GM18951 (cell line): ENCODE results near the gene ETFRF1.
A peak's percentile ranks its signal among the peaks of the same experiment; 100 is the strongest.

Experiments used
- POLR2A ChIP-seq: IDR thresholded peaks from 4 replicates; pipeline ENCODE4 v1.6.1; 2011; ENCODE audit warnings: mild to moderate bottlenecking; ENCODE audit not compliant: insufficient read length, insufficient read depth; ENCODE audit errors: extremely low read depth
- in situ Hi-C: fragments of 300-500 bp; cut with MboI; formaldehyde crosslinking; loops from one replicate; pipeline ENCODE4 v1.12.0; 2022; ENCODE audit warnings: low sequenced_read_pairs, mixed read lengths, inconsistent platforms; ENCODE audit not compliant: unreplicated experiment

The ETFRF1 gene

DNA sequence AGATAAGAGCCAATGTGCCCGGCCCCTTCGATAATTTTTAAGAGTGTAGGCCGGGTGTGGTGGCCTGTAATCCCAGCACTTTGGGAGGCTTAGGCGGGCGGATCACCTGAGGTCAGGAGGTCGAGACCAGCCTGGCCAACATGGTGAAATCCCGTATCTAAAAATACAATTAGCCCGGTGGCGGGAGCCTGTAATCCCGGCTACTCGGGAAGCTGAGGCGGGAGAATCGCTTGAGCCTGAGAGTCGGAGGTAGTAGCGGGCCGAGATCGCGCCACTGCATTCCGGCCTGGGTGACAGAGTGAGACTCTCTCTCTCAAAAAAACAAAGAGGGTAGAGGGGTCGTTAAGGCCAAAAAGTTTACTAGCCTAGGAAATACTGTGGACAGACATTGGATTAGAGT lies 53.1 kb downstream of the ETFRF1 start:
- in situ Hi-C loops = no loop called here

DNA sequence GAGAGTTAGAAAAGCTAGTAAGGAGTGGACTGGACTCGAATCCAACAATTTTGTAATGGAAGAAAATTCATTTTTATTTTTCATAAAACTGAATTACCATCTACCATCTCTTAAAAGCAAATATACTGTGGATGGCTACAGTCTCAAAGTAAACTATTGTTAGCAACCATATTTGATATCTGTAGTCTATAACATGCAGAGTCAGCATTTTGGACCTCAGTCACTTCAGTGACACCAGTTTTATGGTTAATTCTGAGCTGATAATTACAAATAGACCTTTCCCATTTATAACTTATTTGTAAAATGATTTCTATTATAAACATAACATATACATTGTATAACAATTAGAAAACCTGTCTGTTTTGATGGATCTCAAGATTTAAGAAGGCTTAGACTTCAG lies 53.7 kb downstream of the ETFRF1 start:
- TF ChIP-seq POLR2A = no peak
- in situ Hi-C loops = no loop called here

More for the DNA sequence above, 53.1 kb downstream of the ETFRF1 start:
- no peak for TF ChIP-seq POLR2A

DNA sequence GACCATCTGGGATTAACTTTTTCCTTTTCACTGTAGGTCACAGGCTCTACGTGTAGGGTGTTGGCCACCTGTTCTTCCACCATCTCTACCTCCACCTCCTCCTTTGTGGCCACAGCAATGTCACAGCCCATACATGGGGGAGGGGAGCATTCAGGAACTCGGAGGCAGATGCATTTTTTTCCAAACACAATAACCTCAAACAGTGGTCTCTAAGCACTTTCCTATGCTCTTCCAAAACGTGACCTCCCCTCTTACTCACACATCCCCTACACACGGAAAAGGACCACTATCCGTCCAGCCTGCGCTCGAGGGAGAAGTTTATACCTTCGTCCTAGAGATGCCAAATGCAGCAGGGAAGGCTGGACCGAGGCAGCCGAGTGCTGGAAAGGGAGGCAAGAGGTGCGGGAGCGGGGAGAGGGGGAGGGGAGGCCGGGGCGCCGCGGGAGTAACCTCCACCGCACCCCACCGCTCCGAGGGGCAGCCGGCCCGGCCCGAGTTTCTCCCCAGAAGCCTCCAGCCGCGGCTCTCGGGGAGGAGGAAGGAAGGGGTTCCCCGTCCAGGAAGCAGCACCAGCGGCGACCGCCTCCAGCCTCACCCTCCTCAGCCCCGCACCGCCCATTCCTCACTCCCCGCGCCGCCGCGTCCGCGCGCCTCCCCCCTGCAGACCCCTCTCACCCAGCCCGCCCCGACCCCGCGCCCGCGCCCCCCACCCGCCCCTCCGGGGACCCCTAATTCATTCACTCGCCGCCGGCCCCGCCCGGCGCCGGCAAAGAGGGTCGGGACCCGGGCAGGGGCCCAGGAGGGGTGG lies 55.1 kb downstream of the ETFRF1 start:
- no peak for TF ChIP-seq POLR2A
- in situ Hi-C loops = no loop called here

DNA sequence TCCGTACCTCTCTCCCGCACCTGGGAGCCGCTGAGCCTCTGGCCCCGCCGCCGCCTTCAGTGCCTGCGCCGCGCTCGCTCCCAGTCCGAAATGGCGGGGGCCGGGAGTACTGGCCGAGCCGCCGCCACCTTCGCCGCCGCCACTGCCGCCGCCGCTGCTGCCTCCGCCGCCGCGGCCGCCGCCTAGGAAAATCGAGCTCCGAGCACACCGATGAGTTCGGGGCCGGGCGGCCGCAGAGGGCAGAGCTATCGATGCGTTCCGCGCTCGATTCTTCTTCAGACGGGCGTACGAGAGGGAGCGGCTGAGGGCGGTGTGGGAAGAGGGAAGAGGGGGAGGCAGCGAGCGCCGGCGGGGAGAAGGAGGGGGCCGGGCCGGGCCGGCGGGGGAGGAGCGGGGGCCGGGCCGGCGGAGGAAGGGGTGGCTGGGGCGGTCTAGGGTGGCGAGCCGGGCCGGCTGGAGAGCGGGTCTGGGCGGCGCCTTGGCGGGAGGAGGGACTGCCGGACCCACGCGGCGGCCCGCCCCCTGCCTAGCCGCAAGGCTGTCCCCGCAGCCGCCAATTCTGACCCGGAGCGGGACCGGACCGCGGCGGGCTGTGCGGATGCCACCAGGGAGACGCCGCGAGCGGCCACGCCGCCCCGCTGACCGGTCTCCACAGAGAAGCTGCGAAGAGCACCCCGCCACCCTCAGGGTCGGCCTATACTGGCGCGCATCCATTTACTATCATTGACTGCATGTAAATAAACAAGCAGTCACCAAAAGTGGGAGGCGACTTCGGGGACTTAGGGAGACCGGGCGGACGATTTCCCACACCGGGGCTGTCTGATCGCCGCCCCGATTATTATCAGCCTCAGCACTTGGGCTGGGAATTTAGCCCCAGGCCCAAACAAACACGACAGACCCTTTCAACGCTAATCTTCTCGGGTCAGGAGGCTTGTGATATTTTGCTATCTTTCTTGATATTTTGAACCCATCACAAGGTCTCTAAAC lies 56.0 kb downstream of the ETFRF1 start, which contains the start of gene KRAS:
Gene KRAS (minus strand): TSS at position 186 of the 987 bp plus-strand sequence.
- peak; percentile 76 for TF ChIP-seq POLR2A
- in situ Hi-C loops = no loop called here

DNA sequence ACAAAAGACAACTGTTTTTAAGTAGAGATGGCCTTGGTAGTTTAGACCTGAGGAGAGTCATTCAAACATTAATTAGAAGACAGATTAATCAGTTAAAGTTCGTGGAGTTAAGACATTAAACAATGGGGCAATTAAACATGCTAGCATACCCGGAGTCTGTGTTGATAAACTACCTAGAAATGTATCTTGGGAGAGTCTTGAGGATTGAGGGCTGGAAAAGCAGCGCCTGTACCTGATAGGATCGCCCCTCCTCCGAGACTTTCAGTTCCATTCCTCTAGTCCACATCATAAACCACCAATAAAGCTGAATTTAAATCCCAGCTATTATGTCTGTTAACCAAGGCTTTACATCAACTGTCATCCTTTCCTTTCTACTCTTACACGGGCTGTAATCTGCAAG lies 56.7 kb downstream of the ETFRF1 start:
- TF ChIP-seq POLR2A = no peak
- in situ Hi-C loops = no loop called here

DNA sequence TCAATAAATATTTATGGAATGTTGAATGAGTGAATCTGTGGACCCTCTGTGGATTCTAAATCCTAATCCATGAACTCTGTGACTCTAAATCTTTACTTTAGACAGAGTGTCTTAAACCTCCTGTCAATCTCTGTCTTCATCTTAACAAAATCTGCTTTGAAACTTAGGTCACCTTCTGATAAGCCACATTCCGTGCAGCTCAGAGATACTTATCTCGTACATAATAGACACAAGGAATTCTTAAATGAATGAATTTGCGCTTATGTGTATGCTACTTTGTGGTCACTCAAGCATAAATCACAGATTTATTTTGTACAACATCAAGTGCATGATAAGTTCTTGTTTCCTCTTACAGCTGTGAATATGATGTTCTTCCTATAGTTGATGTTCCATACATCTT lies 57.9 kb downstream of the ETFRF1 start:
- in situ Hi-C loops = no loop called here
- TF ChIP-seq POLR2A = no peak

DNA sequence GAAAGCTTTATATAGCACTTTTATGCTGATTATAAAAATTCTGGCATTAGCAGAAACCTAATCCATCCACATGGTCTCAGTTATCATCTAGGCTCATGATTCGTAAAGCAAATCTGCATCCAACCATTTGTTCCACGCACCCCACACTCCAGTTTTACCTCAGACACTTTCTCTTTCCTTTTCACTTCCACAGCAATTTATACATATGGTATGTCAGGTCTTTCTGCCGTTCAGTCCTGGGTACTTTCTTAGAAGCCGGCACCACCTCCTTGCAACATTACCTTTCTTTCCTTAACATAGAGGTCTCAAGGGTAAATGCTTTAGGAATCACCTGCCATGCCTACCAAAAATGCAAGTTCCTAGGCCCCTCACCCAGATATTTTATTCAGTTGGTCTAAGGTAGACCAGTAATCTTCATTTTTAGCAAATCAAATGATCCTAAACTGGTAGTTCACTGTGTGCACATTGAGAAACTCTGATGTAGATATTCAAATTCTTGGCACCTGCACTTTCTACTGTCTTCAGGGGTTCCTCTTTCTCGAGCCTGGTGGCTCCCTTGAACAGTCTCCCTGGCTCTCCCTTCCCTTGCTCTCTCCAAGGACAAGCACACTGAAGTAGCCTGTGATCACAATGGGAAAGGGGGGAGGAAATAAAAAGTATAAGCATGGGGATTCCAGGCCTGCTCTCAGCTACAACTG lies 58.5 kb downstream of the ETFRF1 start:
- in situ Hi-C loops = no loop called here
- no peak for TF ChIP-seq POLR2A

DNA sequence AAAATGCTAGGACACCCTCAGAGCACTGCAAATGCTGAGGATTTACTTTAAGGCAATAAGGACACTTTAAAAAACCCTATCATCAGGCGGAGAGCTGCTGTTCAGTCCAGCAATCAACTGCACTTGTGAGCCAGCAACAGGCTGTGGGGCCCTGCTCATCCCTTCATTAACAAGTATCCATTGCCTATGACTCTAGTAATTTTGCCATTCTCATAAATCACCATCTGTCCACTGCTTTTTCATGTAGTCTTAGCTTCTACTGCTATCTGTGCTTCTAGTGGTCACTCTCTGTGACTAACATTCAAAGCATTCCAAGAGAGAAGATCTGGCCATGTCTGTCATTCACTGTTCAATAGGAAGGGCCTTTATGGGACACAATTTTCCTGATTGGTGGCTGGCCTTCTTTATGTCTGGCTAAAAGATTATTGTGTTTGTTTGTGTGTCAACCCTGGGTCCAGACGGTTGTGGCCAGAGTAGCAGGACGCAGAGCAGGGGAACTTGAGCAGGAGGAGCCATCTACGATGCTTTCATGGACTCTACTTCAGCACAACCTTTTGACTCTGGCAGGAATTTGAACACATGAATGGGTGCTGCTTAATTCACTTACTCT lies 59.3 kb downstream of the ETFRF1 start:
- no peak for TF ChIP-seq POLR2A

More for the DNA sequence above, 59.3 kb downstream of the ETFRF1 start:
- in situ Hi-C loops = no loop called here
